CD4-positive, alpha-beta T cell (primary cell): ENCODE results near the gene GDE1. TPM values are rescaled to one million over a fixed set of nuclear protein-coding genes. Genes with fewer than 3 reads are reported as not detected.

ENCODE experiments used
- ATAC-seq: fragments of 200-7000 bp; cut with Tn5 transposase; one replicate; pipeline ENCODE4 v1.10.0; 2022; ENCODE audit warnings: mild to moderate bottlenecking; ENCODE audit not compliant: poor library complexity
- CTCF ChIA-PET: fragments of 350-600 bp; sonication (Branson Sonifier 250); formaldehyde crosslinking; loops from one replicate; lab custom pipeline; 2021; ENCODE audit warnings: antibody characterized with exemption, inconsistent platforms; lab: Charles Lee
- POLR2A ChIA-PET: fragments of 350-600 bp; sonication (Branson Sonifier 250); formaldehyde crosslinking; loops from one replicate; lab custom pipeline; 2021; ENCODE audit warnings: antibody characterized with exemption, inconsistent platforms; lab: Charles Lee
- DNase-seq, 14 experiments: peaks; one replicate each; pipeline ENCODE4 v3.0.0-alpha.2; 2013 to 2020; ENCODE audit warnings: mixed read lengths in 2 of 14
- H3K27ac ChIP-seq, 2 donors: one replicate each; pipeline versions ENCODE4 v1.5.1 to v1.7.0; 2013; ENCODE audit warnings: low read length in 2 of 2, low read depth in 1 of 2, mild to moderate bottlenecking in 1 of 2
- H3K27me3 ChIP-seq, 2 experiments: 1 replicate in 1 of 2; 2 replicates in 1 of 2; pipeline versions ENCODE4 v1.6.1 to v1.7.0; 2013; ENCODE audit warnings: low read length in 2 of 2, control low read depth in 1 of 2, mild to moderate bottlenecking in 1 of 2, moderate library complexity in 1 of 2; ENCODE audit not compliant: insufficient read depth in 2 of 2, control insufficient read depth in 1 of 2
- H3K36me3 ChIP-seq: one replicate; pipeline ENCODE4 v1.6.1; 2013; ENCODE audit warnings: low read length, control low read depth; ENCODE audit not compliant: insufficient read depth
- H3K4me1 ChIP-seq: one replicate; pipeline ENCODE4 v1.6.1; 2013; ENCODE audit warnings: low read length, control low read depth; ENCODE audit not compliant: insufficient read depth
- H3K4me3 ChIP-seq: one replicate; pipeline ENCODE4 v1.5.1; 2013; ENCODE audit warnings: mild to moderate bottlenecking, low read length, moderate library complexity
- H3K9me3 ChIP-seq, 2 experiments: 1 replicate in 1 of 2; 2 replicates in 1 of 2; pipeline versions ENCODE4 v1.6.1 to v1.7.0; 2013; ENCODE audit warnings: low read length in 2 of 2, mild to moderate bottlenecking in 2 of 2, control low read depth in 1 of 2, moderate library complexity in 1 of 2; ENCODE audit not compliant: control insufficient read depth in 1 of 2, insufficient read depth in 1 of 2
- H3K27ac Mint-ChIP-seq: one replicate; pipeline ENCODE4 v1.8.0; 2020; ENCODE audit warnings: mixed read lengths
- H3K27me3 Mint-ChIP-seq: one replicate; pipeline ENCODE4 v1.8.0; 2021; ENCODE audit warnings: mixed read lengths
- H3K36me3 Mint-ChIP-seq: one replicate; pipeline ENCODE4 v1.8.0; 2021; ENCODE audit warnings: low read depth, mixed read lengths
- H3K4me1 Mint-ChIP-seq: one replicate; pipeline ENCODE4 v1.8.0; 2021; ENCODE audit warnings: low read depth, mixed read lengths
- H3K4me3 Mint-ChIP-seq: one replicate; pipeline ENCODE4 v1.8.0; 2020; ENCODE audit warnings: mild to moderate bottlenecking, mixed read lengths
- H3K9me3 Mint-ChIP-seq: one replicate; pipeline ENCODE4 v1.8.0; 2020; ENCODE audit warnings: mixed read lengths
- intact Hi-C, 2 experiments: fragments of 100-400 bp; cut with DNase I in 1 of 2; cut with micrococcal nuclease in 1 of 2; formaldehyde crosslinking; loops; one replicate each; pipeline versions ENCODE4 v1.15.1 to v1.9.0; 2023 to 2025; cut with DNase I, micrococcal nuclease
- total RNA-seq, 174 experiments: library from RNA in 2 of 174; stranded (reverse) in 2 of 174; gene quantifications; one replicate each; pipeline ENCODE4 v1.2.3 and lab custom pipeline; 2021 to 2026
- TF ChIP-seq, protein P1 (sequence below): fragments of 200-600 bp; IDR thresholded peaks from one replicate; pipeline ENCODE4 v1.8.0; 2022; ENCODE audit warnings: antibody characterized with exemption, mild to moderate bottlenecking

The GDE1 gene
- total RNA-seq, 2 experiments from 2014 or later = 22.0 to 22.2 TPM

GRCh38 chr16:19458722-19459379 lies 63.0 kb downstream of the GDE1 start:
- no peaks in the 10 kb centered on the region for H3K36me3 ChIP-seq
- no peak for DNase-seq
- H3K4me3 ChIP-seq = no peak overlapping the region
- peaks cover 0 to 3% of the 10 kb centered on the region in 2 experiments for H3K27me3 ChIP-seq
- ChIA-PET POLR2A (no interaction called here), CTCF (no interaction called here)
- TF ChIP-seq, protein P1, sequence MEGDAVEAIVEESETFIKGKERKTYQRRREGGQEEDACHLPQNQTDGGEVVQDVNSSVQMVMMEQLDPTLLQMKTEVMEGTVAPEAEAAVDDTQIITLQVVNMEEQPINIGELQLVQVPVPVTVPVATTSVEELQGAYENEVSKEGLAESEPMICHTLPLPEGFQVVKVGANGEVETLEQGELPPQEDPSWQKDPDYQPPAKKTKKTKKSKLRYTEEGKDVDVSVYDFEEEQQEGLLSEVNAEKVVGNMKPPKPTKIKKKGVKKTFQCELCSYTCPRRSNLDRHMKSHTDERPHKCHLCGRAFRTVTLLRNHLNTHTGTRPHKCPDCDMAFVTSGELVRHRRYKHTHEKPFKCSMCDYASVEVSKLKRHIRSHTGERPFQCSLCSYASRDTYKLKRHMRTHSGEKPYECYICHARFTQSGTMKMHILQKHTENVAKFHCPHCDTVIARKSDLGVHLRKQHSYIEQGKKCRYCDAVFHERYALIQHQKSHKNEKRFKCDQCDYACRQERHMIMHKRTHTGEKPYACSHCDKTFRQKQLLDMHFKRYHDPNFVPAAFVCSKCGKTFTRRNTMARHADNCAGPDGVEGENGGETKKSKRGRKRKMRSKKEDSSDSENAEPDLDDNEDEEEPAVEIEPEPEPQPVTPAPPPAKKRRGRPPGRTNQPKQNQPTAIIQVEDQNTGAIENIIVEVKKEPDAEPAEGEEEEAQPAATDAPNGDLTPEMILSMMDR = no peak
- Mint-ChIP-seq H3K36me3 (no peaks in the 10 kb centered on the region), H3K27me3 (no peaks in the 10 kb centered on the region), H3K27ac (no peak overlapping the region), H3K4me1 (no peaks in the 10 kb centered on the region), H3K9me3 (no peaks in the 10 kb centered on the region), H3K4me3 (no peak overlapping the region)
- intact Hi-C loops = no loop called here
- no peaks in the 10 kb centered on the region for H3K4me1 ChIP-seq
- no peaks in the 10 kb centered on the region for H3K9me3 ChIP-seq
- ATAC-seq = no peak
- no peak overlapping the region for H3K27ac ChIP-seq

Other genes with a start within 250 kb of the GDE1 start
- not detected for gene CLEC19A, start 236.4 kb downstream of the GDE1 start, total RNA-seq
- not detected for gene TMC5, start 104.2 kb downstream of the GDE1 start, total RNA-seq
- gene CCP110, start 1.8 kb upstream of the GDE1 start, total RNA-seq = 10 to 100 TPM; 14.8 to 15.4 TPM
- 10 to 100 TPM; 25.8 to 28.3 TPM for gene VPS35L, start 33.6 kb upstream of the GDE1 start, total RNA-seq
- 1 to 10 TPM; 3.5 to 4.1 TPM for gene KNOP1, start 196.1 kb upstream of the GDE1 start, total RNA-seq
- gene IQCK, start 196.2 kb upstream of the GDE1 start, total RNA-seq = 1 to 10 TPM; 1.6 to 1.7 TPM